ENCODE results near the gene NUP37.

NUP37 gene

GRCh38 chr12:102043928-102044327 is 76.0 kb downstream of the NUP37 start:
- TF ChIP-seq MYC (IDR thresholded peaks at IDR 0.05; ENCODE audit: low read depth, low read length) (no peak), CTCF (IDR thresholded peaks at IDR 0.05; ENCODE audit: low read depth, low read length) (no peak), POLR2A (IDR thresholded peaks at IDR 0.05; ENCODE audit: extremely low read depth, insufficient read length) (no peak), MAX (IDR thresholded peaks at IDR 0.05; ENCODE audit: low read depth, low read length) (no peak)
- no peak for DNase-seq (ENCODE audit: low read depth)
- H3K4me3 ChIP-seq (ENCODE audit: low read depth, low read length), result no peak overlapping the region

- no peak overlapping the region for H3K4me3 ChIP-seq (ENCODE audit: low read depth, low read length)
- TF ChIP-seq MAX (IDR thresholded peaks at IDR 0.05; ENCODE audit: low read depth, low read length), result no peak
- no peak for TF ChIP-seq POLR2A (IDR thresholded peaks at IDR 0.05; ENCODE audit: extremely low read depth, insufficient read length)
- no peak for TF ChIP-seq CTCF (IDR thresholded peaks at IDR 0.05; ENCODE audit: low read depth, low read length)
- no peak for TF ChIP-seq MYC (IDR thresholded peaks at IDR 0.05; ENCODE audit: low read depth, low read length)
- DNase-seq (ENCODE audit: low read depth), result no peak
Measured at GRCh38 chr12:102033991-102034745, 85.7 kb downstream of the NUP37 start.

- no peak for TF ChIP-seq MAX (IDR thresholded peaks at IDR 0.05; ENCODE audit: low read depth, low read length)
- DNase-seq (ENCODE audit: low read depth), result no peak
- no peak overlapping the region for H3K4me3 ChIP-seq (ENCODE audit: low read depth, low read length)
Measured at GRCh38 chr12:102031852-102032251, 88.1 kb downstream of the NUP37 start.

GRCh38 chr12:102029141-102029540 is 90.8 kb downstream of the NUP37 start:
- DNase-seq (ENCODE audit: low read depth), result no peak
- TF ChIP-seq MAX (IDR thresholded peaks at IDR 0.05; ENCODE audit: low read depth, low read length), result no peak
- TF ChIP-seq CTCF (IDR thresholded peaks at IDR 0.05; ENCODE audit: low read depth, low read length), result no peak
- no peak for TF ChIP-seq MYC (IDR thresholded peaks at IDR 0.05; ENCODE audit: low read depth, low read length)
- H3K4me3 ChIP-seq (ENCODE audit: low read depth, low read length), result no peak overlapping the region

- no peak overlapping the region for H3K4me3 ChIP-seq (ENCODE audit: low read depth, low read length)
- peak; percentile 25 for DNase-seq (ENCODE audit: low read depth)
- TF ChIP-seq MAX (IDR thresholded peaks at IDR 0.05; ENCODE audit: low read depth, low read length), result no peak
- no peak for TF ChIP-seq MYC (IDR thresholded peaks at IDR 0.05; ENCODE audit: low read depth, low read length)
- no peak for TF ChIP-seq POLR2A (IDR thresholded peaks at IDR 0.05; ENCODE audit: extremely low read depth, insufficient read length)
- TF ChIP-seq CTCF (IDR thresholded peaks at IDR 0.05; ENCODE audit: low read depth, low read length), result no peak
Measured at GRCh38 chr12:102026728-102027127, 93.2 kb downstream of the NUP37 start.

- H3K4me3 ChIP-seq (ENCODE audit: low read depth, low read length), result no peak overlapping the region
- no peak for DNase-seq (ENCODE audit: low read depth)
- no peak for TF ChIP-seq MAX (IDR thresholded peaks at IDR 0.05; ENCODE audit: low read depth, low read length)
- TF ChIP-seq POLR2A (IDR thresholded peaks at IDR 0.05; ENCODE audit: extremely low read depth, insufficient read length), result no peak
- TF ChIP-seq MYC (IDR thresholded peaks at IDR 0.05; ENCODE audit: low read depth, low read length), result no peak
- TF ChIP-seq CTCF (IDR thresholded peaks at IDR 0.05; ENCODE audit: low read depth, low read length), result no peak
Measured at GRCh38 chr12:102024765-102025164, 95.1 kb downstream of the NUP37 start.

Measured in NB4 (cell line).